Measurements from ENCODE around the gene TSHZ3.

TSHZ3 gene

DNA sequence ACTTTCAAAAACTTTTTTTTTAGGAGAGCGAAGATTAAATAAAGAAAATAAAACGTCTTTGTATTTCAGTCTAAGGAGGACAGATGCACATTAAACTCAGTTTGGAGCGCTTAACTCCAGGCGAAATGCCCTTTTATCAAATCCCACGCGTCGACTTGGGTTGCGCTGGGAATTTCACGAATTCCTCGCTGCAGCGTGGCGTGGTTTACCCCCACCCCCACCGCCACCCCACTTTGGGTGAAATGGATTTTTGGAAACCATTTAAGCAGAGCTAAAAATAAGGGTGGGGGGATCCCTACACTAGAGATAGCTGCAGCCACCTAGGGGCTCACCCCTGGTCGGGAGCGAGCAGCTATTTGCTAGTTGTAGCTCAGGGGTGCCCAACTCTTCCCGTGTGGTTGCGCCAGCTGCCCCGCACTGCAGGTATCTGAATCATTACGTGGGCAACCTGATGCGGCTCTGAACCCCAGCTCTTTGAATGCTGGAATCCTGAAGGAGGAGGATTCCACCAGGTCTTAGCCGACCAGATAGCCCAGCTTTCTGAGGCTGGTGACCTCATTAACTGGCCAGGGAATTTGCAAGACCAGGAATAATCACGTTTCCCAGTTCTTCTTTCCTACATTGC, 6.5 kb upstream of the TSHZ3 start:
- TF ChIP-seq, protein P1, sequence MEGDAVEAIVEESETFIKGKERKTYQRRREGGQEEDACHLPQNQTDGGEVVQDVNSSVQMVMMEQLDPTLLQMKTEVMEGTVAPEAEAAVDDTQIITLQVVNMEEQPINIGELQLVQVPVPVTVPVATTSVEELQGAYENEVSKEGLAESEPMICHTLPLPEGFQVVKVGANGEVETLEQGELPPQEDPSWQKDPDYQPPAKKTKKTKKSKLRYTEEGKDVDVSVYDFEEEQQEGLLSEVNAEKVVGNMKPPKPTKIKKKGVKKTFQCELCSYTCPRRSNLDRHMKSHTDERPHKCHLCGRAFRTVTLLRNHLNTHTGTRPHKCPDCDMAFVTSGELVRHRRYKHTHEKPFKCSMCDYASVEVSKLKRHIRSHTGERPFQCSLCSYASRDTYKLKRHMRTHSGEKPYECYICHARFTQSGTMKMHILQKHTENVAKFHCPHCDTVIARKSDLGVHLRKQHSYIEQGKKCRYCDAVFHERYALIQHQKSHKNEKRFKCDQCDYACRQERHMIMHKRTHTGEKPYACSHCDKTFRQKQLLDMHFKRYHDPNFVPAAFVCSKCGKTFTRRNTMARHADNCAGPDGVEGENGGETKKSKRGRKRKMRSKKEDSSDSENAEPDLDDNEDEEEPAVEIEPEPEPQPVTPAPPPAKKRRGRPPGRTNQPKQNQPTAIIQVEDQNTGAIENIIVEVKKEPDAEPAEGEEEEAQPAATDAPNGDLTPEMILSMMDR (conservative IDR thresholded peaks at IDR 0.05; ENCODE audit: low read depth) = no peak
- ChIA-PET CTCF (no interaction called here), POLR2A (ENCODE audit: low non-redundant PET) (no interaction called here)
- no peak overlapping the region for H3K27ac ChIP-seq
- no peak for DNase-seq (ENCODE audit: low spot score)

- TF ChIP-seq, protein P1 (conservative IDR thresholded peaks at IDR 0.05; ENCODE audit: low read depth) = no peak
- ChIA-PET POLR2A (ENCODE audit: low non-redundant PET) (no interaction called here), CTCF (no interaction called here)
- DNase-seq (ENCODE audit: low spot score) = no peak
- no peak overlapping the region for H3K27ac ChIP-seq
Measured at GRCh38 chr19:31354799-31355664, 5.8 kb upstream of the TSHZ3 start.

DNA sequence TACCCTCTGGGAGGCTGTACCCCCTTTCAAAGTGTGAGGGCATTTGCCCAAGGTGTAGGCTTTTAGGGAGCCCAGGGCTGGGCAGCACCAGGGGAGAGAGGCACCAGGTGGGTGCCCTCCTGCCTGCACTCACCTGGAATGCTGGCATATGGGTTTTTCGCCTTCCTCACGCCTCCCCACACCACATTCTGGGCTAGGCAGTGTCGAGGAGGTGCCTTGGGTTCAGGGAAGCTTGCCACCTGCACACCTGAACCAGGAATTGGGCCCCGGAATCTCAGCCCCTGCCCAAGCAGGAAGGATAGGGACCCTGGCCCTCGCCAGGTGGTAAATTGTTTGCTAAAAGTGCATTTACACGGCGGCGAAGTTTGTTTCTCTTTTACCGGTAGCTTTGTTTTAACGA, 5.1 kb upstream of the TSHZ3 start:
- CTCF ChIA-PET = no interaction called here
- POLR2A ChIA-PET (ENCODE audit: low non-redundant PET) = no interaction called here
- no peak overlapping the region for H3K27ac ChIP-seq
- TF ChIP-seq, protein P1 (conservative IDR thresholded peaks at IDR 0.05; ENCODE audit: low read depth) = no peak
- no peak for DNase-seq (ENCODE audit: low spot score)

- ChIA-PET POLR2A (ENCODE audit: low non-redundant PET) (no interaction called here), CTCF (interaction anchor here (0.6 kb wide), 1 partner anchor 65 kb away, joined by 5 read pairs; no protein-coding TSS in a partner anchor)
- TF ChIP-seq, protein P1 (conservative IDR thresholded peaks at IDR 0.05; ENCODE audit: low read depth) = no peak
- no peak overlapping the region for H3K27ac ChIP-seq
- DNase-seq (ENCODE audit: low spot score) = no peak
Measured at GRCh38 chr19:31353833-31354232, 4.6 kb upstream of the TSHZ3 start.

GRCh38 chr19:31352782-31353651, 3.8 kb upstream of the TSHZ3 start:
- ChIA-PET POLR2A (ENCODE audit: low non-redundant PET) (no interaction called here), CTCF (interaction anchor here (0.6 kb wide), 1 partner anchor 64 kb away, joined by 5 read pairs; no protein-coding TSS in a partner anchor)
- H3K27ac ChIP-seq = no peak overlapping the region
- no peak for DNase-seq (ENCODE audit: low spot score)
- TF ChIP-seq, protein P1 (conservative IDR thresholded peaks at IDR 0.05; ENCODE audit: low read depth) = no peak

- CTCF ChIA-PET = interaction anchor here (0.5 kb wide), 1 partner anchor 993 kb away, joined by 4 read pairs; the partner anchor contains the start of gene ZNF507
- TF ChIP-seq, protein P1 (conservative IDR thresholded peaks at IDR 0.05; ENCODE audit: low read depth) = no peak
Measured at GRCh38 chr19:31352296-31352781, 3.1 kb upstream of the TSHZ3 start.

More at GRCh38 chr19:31352296-31352781, 3.1 kb upstream of the TSHZ3 start:
- no peak overlapping the region for H3K27ac ChIP-seq
- POLR2A ChIA-PET (ENCODE audit: low non-redundant PET) = no interaction called here
- DNase-seq (ENCODE audit: low spot score) = no peak
